Spleen (tissue), 11 donors: ENCODE measurements around the gene CNPPD1. TPM values are rescaled to one million over a fixed set of nuclear protein-coding genes. Genes with fewer than 3 reads are reported as not detected.

Experiments
- DNase-seq: peaks from one replicate; pipeline ENCODE4 v3.0.0-alpha.2; 2020
- H3K27ac ChIP-seq, 8 donors: fragments of 200-600 bp; sonication (generic) in 7 of 8; 1 replicate in 4 of 8; 2 replicates in 4 of 8; pipeline versions ENCODE4 v1.5.0 to v1.8.0; 2016 to 2021; ENCODE audit warnings: inconsistent platforms in 4 of 8, mild to moderate bottlenecking in 4 of 8, moderate library complexity in 1 of 8
- H3K27me3 ChIP-seq, 7 donors: fragments of 200-600 bp; sonication (generic) in 6 of 7; replicated peaks in 1 of 7; 1 replicate in 4 of 7; 2 replicates in 3 of 7; pipeline versions ENCODE4 v1.5.0 to v1.8.0; 2016 to 2021; ENCODE audit warnings: inconsistent platforms in 3 of 7, mild to moderate bottlenecking in 1 of 7
- H3K36me3 ChIP-seq, 6 donors: fragments of 200-600 bp; sonication (generic) in 5 of 6; 1 replicate in 4 of 6; 2 replicates in 2 of 6; pipeline versions ENCODE4 v1.5.0 to v1.8.0; 2016 to 2021; ENCODE audit warnings: inconsistent platforms in 2 of 6
- H3K4me1 ChIP-seq, 6 donors: fragments of 200-600 bp; sonication (generic) in 5 of 6; 1 replicate in 3 of 6; 2 replicates in 3 of 6; pipeline versions ENCODE4 v1.5.0 to v1.8.0; 2016 to 2021; ENCODE audit warnings: inconsistent platforms in 3 of 6
- H3K4me3 ChIP-seq, 8 donors: fragments of 200-600 bp; sonication (generic) in 7 of 8; 1 replicate in 4 of 8; 2 replicates in 4 of 8; pipeline versions ENCODE4 v1.5.0 to v1.8.0; 2016 to 2021; ENCODE audit warnings: inconsistent platforms in 4 of 8, mild to moderate bottlenecking in 4 of 8, moderate library complexity in 2 of 8
- H3K9me3 ChIP-seq, 8 donors: fragments of 200-600 bp; sonication (generic) in 7 of 8; 1 replicate in 4 of 8; 2 replicates in 4 of 8; pipeline versions ENCODE4 v1.5.0 to v1.8.0; 2016 to 2021; ENCODE audit warnings: inconsistent platforms in 4 of 8
- CTCF ChIP-seq, 11 experiments: fragments of 200-600 bp in 7 of 11; fragments of 450-650 bp in 4 of 11; sonication (generic) in 4 of 11; IDR thresholded peaks in 8 of 11; conservative IDR thresholded peaks in 3 of 11; 1 replicate in 7 of 11; 2 replicates in 4 of 11; pipeline versions ENCODE4 v1.4.0 to v1.8.0; 2016 to 2021; ENCODE audit warnings: antibody characterized with exemption in 11 of 11, inconsistent platforms in 4 of 11, mild to moderate bottlenecking in 1 of 11
- POLR2A ChIP-seq, 3 donors: fragments of 450-650 bp; IDR thresholded peaks; one replicate each; pipeline ENCODE4 v1.5.1; 2017; ENCODE audit warnings: antibody characterized with exemption in 3 of 3, mild to moderate bottlenecking in 1 of 3
- POLR2AphosphoS5 ChIP-seq, 3 donors: sonication (generic); formaldehyde crosslinking; IDR thresholded peaks; one replicate each; pipeline ENCODE4 v1.5.1; 2017; ENCODE audit warnings: antibody characterized with exemption in 3 of 3
- WGBS, 5 donors: extraction: QIAGEN DNeasy Blood & Tissue Kit in 3 of 5; methylation state at CpG; one replicate each; pipeline versions ENCODE4 v1.1.5 to v1.1.7; 2013 to 2018; 5-methylcytosine and 5-hydroxymethylcytosine counted together
- intact Hi-C: fragments of 100-400 bp; cut with DNase I; formaldehyde crosslinking; loops from one replicate; pipeline ENCODE4 v1.15.0; 2023; ENCODE audit warnings: low total_unique reads
- polyA plus RNA-seq, 3 donors: library from polyadenylated mRNA; stranded (reverse); fragments of 200-250 nt; gene quantifications; one replicate each; pipeline ENCODE4 v1.2.1, GENCODE V29; 2013
- total RNA-seq, 7 donors: library from RNA; depleted of rRNA in 3 of 7; stranded (reverse); fragments of >200 nt in 3 of 7; fragmentation: NEBNext Ultra II Directional in 4 of 7; extraction: Animal tissue kit (Norgen Biotek cat#: 25700) in 4 of 7; gene quantifications; one replicate each; pipeline versions ENCODE4 v1.1.0 to v1.2.1, GENCODE V29; 2016 to 2021
- donor health status: healthy with polysubstance abuse.
- donor health status: DM: no; HTN: no; CAD: no; lungs with moderate emphysema.
- donor health status: DM: no; HTN: no; CAD: no.
- donor health status: Bipolar disorder and iron deficiency.
- donor health status: healthy.
- donor health status: DM: no; HTN: no; CAD: no.
- donor health status: DM: yes; HTN: yes; CAD: no.

Gene CNPPD1
- total and polyA plus RNA-seq, 10 donors: 51.3 to 80.8 (median 65.2) TPM

GRCh38 chr2:219168526-219168925 lies 8.2 kb downstream of the CNPPD1 start:
- no peak for DNase-seq
- intact Hi-C loops: no loop called here
- H3K4me1 ChIP-seq: peaks cover 5 to 42% (median 12%) of the 10 kb centered on the region in 6 donors
- no peak overlapping the region for H3K27ac ChIP-seq
- peaks cover 0 to 43% (median 19%) of the 10 kb centered on the region in 6 donors for H3K36me3 ChIP-seq
- 24 to 50% (median 25%) methylated on average over 6 of the region's 6 CpGs for WGBS, 5 donors
- no peak for TF ChIP-seq POLR2A (IDR thresholded peaks at IDR 0.05)
- no peak for TF ChIP-seq CTCF (IDR thresholded peaks at IDR 0.05 in 8 of 11, conservative IDR thresholded peaks at IDR 0.05 in 3 of 11)
- no peak for TF ChIP-seq POLR2AphosphoS5 (IDR thresholded peaks at IDR 0.05)
- no peak overlapping the region for H3K4me3 ChIP-seq
- H3K27me3 ChIP-seq: no peaks in the 10 kb centered on the region
- no peaks in the 10 kb centered on the region for H3K9me3 ChIP-seq

GRCh38 chr2:219167997-219168396 lies 8.7 kb downstream of the CNPPD1 start:
- intact Hi-C loops: no loop called here

GRCh38 chr2:219165058-219165911 lies 11.4 kb downstream of the CNPPD1 start:
- Histone ChIP-seq H3K9me3 (no peaks in the 10 kb centered on the region), H3K36me3 (peaks cover 0 to 17% (median 0%) of the 10 kb centered on the region in 6 donors), H3K4me1 (peaks cover 0 to 24% (median 8%) of the 10 kb centered on the region in 6 donors), H3K27ac (no peak overlapping the region), H3K4me3 (no peak overlapping the region), H3K27me3 (no peaks in the 10 kb centered on the region)
- DNase-seq: no peak
- TF ChIP-seq POLR2A (IDR thresholded peaks at IDR 0.05): no peak
- no peak for TF ChIP-seq POLR2AphosphoS5 (IDR thresholded peaks at IDR 0.05)
- no peak for TF ChIP-seq CTCF (IDR thresholded peaks at IDR 0.05 in 8 of 11, conservative IDR thresholded peaks at IDR 0.05 in 3 of 11)
- WGBS, 5 donors: 88 to 93% (median 91%) methylated on average over 7 to 10 of the region's 10 CpGs
- intact Hi-C loops: no loop called here

More at GRCh38 chr2:219167997-219168396, 8.7 kb downstream of the CNPPD1 start:
- Histone ChIP-seq H3K27me3 (no peaks in the 10 kb centered on the region), H3K36me3 (peaks cover 0 to 37% (median 14%) of the 10 kb centered on the region in 6 donors), H3K4me3 (no peak overlapping the region), H3K4me1 (peaks cover 5 to 37% (median 12%) of the 10 kb centered on the region in 6 donors), H3K9me3 (no peaks in the 10 kb centered on the region), H3K27ac (no peak overlapping the region)
- no peak for DNase-seq
- WGBS, 5 donors: 72 to 78% (median 76%) methylated on average over 5 of the region's 5 CpGs
- TF ChIP-seq CTCF (IDR thresholded peaks at IDR 0.05 in 8 of 11, conservative IDR thresholded peaks at IDR 0.05 in 3 of 11): no peak
- no peak for TF ChIP-seq POLR2A (IDR thresholded peaks at IDR 0.05)
- no peak for TF ChIP-seq POLR2AphosphoS5 (IDR thresholded peaks at IDR 0.05)

GRCh38 chr2:219163156-219163555 lies 13.6 kb downstream of the CNPPD1 start:
- Histone ChIP-seq H3K27me3 (no peaks in the 10 kb centered on the region), H3K4me3 (no peak overlapping the region), H3K9me3 (no peaks in the 10 kb centered on the region), H3K27ac (no peak overlapping the region), H3K4me1 (peaks cover 7 to 25% (median 14%) of the 10 kb centered on the region in 6 donors), H3K36me3 (peaks cover 0 to 20% (median 0%) of the 10 kb centered on the region in 6 donors)
- DNase-seq: no peak
- WGBS, 5 donors: 93 to 96% (median 93%) methylated on average over 6 of the region's 6 CpGs
- intact Hi-C loops: loop anchor here (5.0 kb wide), 1 partner anchor 129 kb away; no protein-coding TSS in a partner anchor
- TF ChIP-seq POLR2AphosphoS5 (IDR thresholded peaks at IDR 0.05): no peak
- TF ChIP-seq POLR2A (IDR thresholded peaks at IDR 0.05): no peak
- TF ChIP-seq CTCF (IDR thresholded peaks at IDR 0.05 in 8 of 11, conservative IDR thresholded peaks at IDR 0.05 in 3 of 11): no peak
